ENCODE results near the gene SSPN.

DNA sequence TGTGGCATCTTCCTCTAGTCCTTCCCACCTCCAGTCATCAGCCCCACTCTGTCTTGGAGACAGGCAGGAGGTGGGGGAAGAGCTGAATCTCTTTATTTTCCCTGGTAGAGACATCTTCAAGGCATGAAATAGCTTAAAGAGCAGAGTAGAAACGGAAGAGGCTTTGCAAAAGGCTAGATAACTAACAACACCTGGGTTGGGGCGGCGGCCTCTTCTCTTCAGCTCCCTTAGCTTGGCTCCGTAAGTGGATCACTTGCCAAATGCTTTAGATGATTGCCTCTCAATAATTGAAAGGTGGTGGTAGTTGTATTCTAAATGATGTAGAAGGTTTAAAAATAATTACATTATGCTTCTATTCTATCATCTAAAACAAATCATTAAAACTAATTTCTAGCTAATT is 36.1 kb downstream of the SSPN start:
- TF ChIP-seq, protein P1, sequence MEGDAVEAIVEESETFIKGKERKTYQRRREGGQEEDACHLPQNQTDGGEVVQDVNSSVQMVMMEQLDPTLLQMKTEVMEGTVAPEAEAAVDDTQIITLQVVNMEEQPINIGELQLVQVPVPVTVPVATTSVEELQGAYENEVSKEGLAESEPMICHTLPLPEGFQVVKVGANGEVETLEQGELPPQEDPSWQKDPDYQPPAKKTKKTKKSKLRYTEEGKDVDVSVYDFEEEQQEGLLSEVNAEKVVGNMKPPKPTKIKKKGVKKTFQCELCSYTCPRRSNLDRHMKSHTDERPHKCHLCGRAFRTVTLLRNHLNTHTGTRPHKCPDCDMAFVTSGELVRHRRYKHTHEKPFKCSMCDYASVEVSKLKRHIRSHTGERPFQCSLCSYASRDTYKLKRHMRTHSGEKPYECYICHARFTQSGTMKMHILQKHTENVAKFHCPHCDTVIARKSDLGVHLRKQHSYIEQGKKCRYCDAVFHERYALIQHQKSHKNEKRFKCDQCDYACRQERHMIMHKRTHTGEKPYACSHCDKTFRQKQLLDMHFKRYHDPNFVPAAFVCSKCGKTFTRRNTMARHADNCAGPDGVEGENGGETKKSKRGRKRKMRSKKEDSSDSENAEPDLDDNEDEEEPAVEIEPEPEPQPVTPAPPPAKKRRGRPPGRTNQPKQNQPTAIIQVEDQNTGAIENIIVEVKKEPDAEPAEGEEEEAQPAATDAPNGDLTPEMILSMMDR (IDR thresholded peaks at IDR 0.05): no peak
- TF ChIP-seq POLR2A (IDR thresholded peaks at IDR 0.05): no peak
- TF ChIP-seq POLR2AphosphoS5 (IDR thresholded peaks at IDR 0.05): no peak
